ENCODE measurements around the gene ZNF385D.

The ZNF385D gene, protein sequence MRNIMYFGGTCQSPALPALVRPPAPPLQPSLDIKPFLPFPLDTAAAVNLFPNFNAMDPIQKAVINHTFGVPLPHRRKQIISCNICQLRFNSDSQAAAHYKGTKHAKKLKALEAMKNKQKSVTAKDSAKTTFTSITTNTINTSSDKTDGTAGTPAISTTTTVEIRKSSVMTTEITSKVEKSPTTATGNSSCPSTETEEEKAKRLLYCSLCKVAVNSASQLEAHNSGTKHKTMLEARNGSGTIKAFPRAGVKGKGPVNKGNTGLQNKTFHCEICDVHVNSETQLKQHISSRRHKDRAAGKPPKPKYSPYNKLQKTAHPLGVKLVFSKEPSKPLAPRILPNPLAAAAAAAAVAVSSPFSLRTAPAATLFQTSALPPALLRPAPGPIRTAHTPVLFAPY

DNA sequence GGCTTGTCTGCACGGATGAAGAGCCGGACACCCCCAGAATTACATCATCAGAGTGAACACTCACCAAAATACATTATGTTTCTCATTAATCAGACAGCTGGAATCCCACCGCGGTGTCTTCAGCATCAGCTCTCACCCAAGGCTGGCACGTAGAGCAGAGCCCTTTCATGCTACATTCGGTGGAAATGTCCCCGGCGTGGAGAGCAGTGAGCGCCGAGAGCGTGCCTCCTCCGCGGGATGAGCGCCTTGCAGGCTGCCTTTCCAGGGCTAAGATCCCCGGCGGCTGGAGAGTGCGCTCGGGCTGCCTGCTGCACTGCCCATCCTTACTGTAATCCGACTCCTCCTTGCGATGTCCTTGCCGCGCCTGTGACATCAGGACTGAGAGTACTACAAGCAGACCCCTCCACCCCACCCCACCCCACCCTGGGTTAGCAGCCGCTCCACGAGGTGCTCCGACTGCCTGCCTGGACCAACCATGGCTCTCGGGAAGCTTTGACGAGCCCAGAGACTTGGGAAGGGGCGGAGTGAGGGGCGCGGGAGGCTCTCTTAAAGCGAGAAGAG is at the start of gene ZNF385D:
TSS of gene ZNF385D (minus strand) at position 380 of the 561 bp plus-strand sequence. CDS start at position 86, 294 bp downstream.
- Histone ChIP-seq H3K9me3 (ENCODE audit: control insufficient read depth, insufficient read depth, low read depth, low read length) (no peaks in the 10 kb centered on the region), H3K4me1 (ENCODE audit: control insufficient read depth, insufficient read depth, low read length) (peaks cover 10% of the 10 kb centered on the region; the same call in 1 of the 2 replicates), H3K9ac (ENCODE audit: low read length) (peak within 1 kb of the TSS; percentile 73), H3K27me3 (ENCODE audit: control insufficient read depth, insufficient read depth, low read length) (peaks cover 28% of the 10 kb centered on the region), H3K27ac (ENCODE audit: low read depth, low read length) (no peak within 1 kb of the TSS), H3K4me3 (ENCODE audit: low read depth, low read length) (peak within 1 kb of the TSS; percentile 82), H3K36me3 (ENCODE audit: control insufficient read depth, insufficient read depth, low read length) (no peaks in the 10 kb centered on the region)

DNA sequence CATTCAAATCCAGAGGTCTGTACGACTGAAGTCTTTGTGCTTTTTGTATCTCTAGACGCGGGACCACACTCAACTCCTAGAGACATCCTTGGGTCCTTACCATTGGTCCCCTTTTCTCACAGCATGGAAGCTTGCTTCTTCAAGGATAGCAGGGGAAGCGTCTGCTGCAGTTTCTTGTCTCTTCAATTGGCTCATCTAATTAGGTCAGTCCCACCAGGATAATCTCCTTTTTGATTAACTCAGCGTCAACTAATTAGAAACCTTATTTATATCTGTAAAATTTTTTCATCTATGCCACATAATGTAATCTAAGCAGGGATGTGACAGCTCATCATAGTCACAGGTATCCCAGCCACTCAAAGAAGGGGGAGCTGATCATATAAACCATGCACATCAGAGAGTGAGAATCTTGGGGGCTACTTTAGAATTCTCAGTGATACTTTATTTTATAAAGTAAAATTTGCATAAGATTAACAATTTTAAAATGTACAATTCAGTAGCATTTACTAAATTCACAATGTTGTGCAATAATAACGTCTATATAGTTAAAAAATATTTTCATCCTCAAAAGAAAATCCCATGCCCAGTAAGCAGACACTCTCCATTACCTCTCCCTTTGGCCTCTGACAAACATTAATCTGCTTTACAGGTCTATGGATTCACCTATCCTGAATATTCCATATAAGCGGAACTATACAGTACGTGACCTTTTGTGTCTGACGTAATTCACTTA is 47.5 kb upstream of the ZNF385D start:
- Histone ChIP-seq H3K4me3 (ENCODE audit: low read depth, low read length) (no peak overlapping the region), H3K27me3 (ENCODE audit: control insufficient read depth, insufficient read depth, low read length) (no peaks in the 10 kb centered on the region), H3K9me3 (ENCODE audit: control insufficient read depth, insufficient read depth, low read depth, low read length) (peaks cover 8% of the 10 kb centered on the region; the same call in 1 of the 2 replicates), H3K27ac (ENCODE audit: low read depth, low read length) (no peak overlapping the region), H3K36me3 (ENCODE audit: control insufficient read depth, insufficient read depth, low read length) (no peaks in the 10 kb centered on the region), H3K4me1 (ENCODE audit: control insufficient read depth, insufficient read depth, low read length) (peaks cover under 1% of the 10 kb centered on the region; the same call in 1 of the 2 replicates), H3K9ac (ENCODE audit: low read length) (no peak overlapping the region)

DNA sequence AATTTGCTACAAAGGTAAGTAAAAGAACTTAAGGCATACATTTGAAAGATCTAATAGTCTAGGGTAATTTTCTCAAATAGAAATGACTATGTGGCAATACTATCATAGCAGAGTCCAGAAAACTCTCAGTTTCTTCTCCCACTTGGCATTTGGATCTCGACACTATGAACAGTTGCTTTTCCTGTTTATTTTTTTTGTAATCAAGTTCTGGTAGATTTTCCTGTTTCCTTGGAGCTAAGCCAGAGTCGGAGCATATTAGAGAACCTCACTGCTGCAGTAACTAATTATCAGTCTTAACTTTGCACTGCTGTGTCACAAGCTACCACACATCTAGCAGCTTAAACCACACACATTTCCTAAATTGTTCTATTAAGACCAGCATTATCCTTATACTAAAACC is 44.9 kb upstream of the ZNF385D start:
- H3K9ac ChIP-seq (ENCODE audit: low read length): no peak overlapping the region
- H3K4me1 ChIP-seq (ENCODE audit: control insufficient read depth, insufficient read depth, low read length): peaks cover 5% of the 10 kb centered on the region; the same call in 1 of the 2 replicates
- H3K9me3 ChIP-seq (ENCODE audit: control insufficient read depth, insufficient read depth, low read depth, low read length): peaks cover 8% of the 10 kb centered on the region; the same call in 1 of the 2 replicates
- no peaks in the 10 kb centered on the region for H3K27me3 ChIP-seq (ENCODE audit: control insufficient read depth, insufficient read depth, low read length)
- H3K4me3 ChIP-seq (ENCODE audit: low read depth, low read length): no peak overlapping the region
- H3K36me3 ChIP-seq (ENCODE audit: control insufficient read depth, insufficient read depth, low read length): no peaks in the 10 kb centered on the region
- no peak overlapping the region for H3K27ac ChIP-seq (ENCODE audit: low read depth, low read length)

DNA sequence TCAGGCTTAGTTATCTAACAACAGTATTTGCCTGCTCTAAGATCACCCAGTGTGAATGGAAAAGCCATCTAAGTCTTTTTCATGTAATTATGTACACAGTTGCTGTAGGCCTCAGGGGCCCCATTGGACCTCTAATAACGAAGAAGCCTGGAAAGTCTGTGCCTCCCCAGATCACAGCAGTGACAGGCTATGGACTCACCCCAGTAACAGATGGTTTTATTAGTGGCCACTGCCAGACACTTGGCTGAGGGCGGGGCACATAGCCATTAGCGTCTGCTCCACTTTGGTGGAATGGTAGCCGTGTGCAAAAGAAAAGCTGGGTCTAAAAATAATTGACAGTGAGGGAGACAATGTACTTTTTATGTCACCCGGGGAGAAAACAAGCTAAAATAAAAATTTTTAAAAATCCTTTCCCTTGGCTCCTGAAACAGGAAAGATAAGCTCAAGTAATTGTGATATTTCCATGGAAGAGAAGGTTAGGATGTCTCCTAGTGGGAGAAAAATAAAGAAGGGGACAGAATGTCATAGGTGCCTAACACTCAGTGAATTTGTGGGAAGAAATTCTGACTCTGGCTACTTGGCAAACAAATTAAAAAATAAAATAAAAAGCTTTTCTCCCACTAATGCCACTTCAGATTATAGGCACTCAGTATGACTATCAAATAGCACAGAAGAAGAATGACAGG is 44.3 kb upstream of the ZNF385D start:
- Histone ChIP-seq H3K36me3 (ENCODE audit: control insufficient read depth, insufficient read depth, low read length) (no peaks in the 10 kb centered on the region), H3K4me3 (ENCODE audit: low read depth, low read length) (no peak overlapping the region), H3K27me3 (ENCODE audit: control insufficient read depth, insufficient read depth, low read length) (no peaks in the 10 kb centered on the region), H3K9ac (ENCODE audit: low read length) (no peak overlapping the region), H3K27ac (ENCODE audit: low read depth, low read length) (no peak overlapping the region), H3K9me3 (ENCODE audit: control insufficient read depth, insufficient read depth, low read depth, low read length) (peaks cover 8% of the 10 kb centered on the region; the same call in 1 of the 2 replicates), H3K4me1 (ENCODE audit: control insufficient read depth, insufficient read depth, low read length) (peaks cover 5% of the 10 kb centered on the region; the same call in 1 of the 2 replicates)

DNA sequence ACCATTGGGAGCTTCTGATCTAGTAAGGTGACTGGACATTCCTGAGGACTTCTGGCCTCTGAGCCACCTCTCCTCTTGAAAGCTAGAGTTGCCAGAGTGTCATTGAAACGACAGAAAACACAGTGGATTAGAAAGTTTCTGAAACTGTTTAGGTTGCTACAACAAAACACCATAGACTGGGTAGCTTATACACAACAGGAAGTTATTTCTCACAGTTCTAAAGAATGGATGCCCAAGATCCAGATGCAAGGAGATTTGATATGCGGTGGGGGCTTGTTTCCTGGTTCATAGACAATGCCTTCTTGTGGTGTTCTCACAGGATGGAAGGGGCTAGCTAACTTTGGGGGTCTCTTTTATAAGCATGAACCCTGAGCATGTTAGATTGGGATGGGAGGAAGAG is 43.3 kb upstream of the ZNF385D start:
- Histone ChIP-seq H3K9ac (ENCODE audit: low read length) (no peak overlapping the region), H3K4me1 (ENCODE audit: control insufficient read depth, insufficient read depth, low read length) (peaks cover 5% of the 10 kb centered on the region; the same call in 1 of the 2 replicates), H3K27ac (ENCODE audit: low read depth, low read length) (no peak overlapping the region), H3K4me3 (ENCODE audit: low read depth, low read length) (no peak overlapping the region), H3K36me3 (ENCODE audit: control insufficient read depth, insufficient read depth, low read length) (no peaks in the 10 kb centered on the region), H3K27me3 (ENCODE audit: control insufficient read depth, insufficient read depth, low read length) (no peaks in the 10 kb centered on the region), H3K9me3 (ENCODE audit: control insufficient read depth, insufficient read depth, low read depth, low read length) (peaks cover 5% of the 10 kb centered on the region; the same call in 1 of the 2 replicates)

DNA sequence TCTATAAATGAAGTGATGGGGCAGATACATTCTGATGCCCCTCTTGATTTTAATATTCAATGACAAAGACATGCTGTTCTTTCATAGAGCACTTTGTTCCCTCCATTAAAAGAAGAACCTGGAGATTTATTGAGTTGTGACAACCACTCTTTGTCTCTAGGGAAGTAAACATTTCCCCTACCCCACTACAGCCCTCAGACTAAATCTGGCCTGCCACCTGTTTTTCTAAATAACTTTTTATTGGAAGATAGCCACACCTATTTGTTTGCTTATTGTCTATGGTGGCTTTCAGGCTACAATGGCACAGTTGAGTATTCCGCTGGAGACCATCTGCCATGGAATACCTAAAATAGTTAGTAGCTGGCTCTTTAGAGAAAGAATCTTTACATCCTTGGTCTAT is 41.2 kb upstream of the ZNF385D start:
- Histone ChIP-seq H3K4me3 (ENCODE audit: low read depth, low read length) (no peak overlapping the region), H3K36me3 (ENCODE audit: control insufficient read depth, insufficient read depth, low read length) (no peaks in the 10 kb centered on the region), H3K9me3 (ENCODE audit: control insufficient read depth, insufficient read depth, low read depth, low read length) (no peaks in the 10 kb centered on the region), H3K4me1 (ENCODE audit: control insufficient read depth, insufficient read depth, low read length) (peaks cover 5% of the 10 kb centered on the region; the same call in 1 of the 2 replicates), H3K27me3 (ENCODE audit: control insufficient read depth, insufficient read depth, low read length) (no peaks in the 10 kb centered on the region), H3K27ac (ENCODE audit: low read depth, low read length) (no peak overlapping the region), H3K9ac (ENCODE audit: low read length) (no peak overlapping the region)

DNA sequence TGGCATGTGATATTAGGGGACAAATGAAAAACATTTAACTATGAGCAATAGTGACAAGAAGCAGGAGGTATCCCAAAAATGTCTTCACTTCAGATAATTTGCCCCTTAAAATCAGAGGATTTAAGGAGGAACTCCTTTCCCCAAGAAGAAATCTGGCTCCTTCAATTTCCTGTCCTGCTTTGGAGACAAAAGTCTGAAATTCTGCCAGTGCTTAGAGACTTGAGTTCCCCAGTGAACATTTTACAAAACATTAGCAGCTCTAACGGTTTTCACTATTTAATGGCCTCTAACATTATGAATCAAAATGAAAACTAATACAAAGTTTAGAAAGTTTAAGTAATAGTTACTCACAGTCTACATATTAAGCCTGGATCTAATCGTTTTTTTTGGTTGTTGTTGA is 40.3 kb upstream of the ZNF385D start:
- Histone ChIP-seq H3K4me1 (ENCODE audit: control insufficient read depth, insufficient read depth, low read length) (peaks cover 5% of the 10 kb centered on the region; the same call in 1 of the 2 replicates), H3K36me3 (ENCODE audit: control insufficient read depth, insufficient read depth, low read length) (no peaks in the 10 kb centered on the region), H3K4me3 (ENCODE audit: low read depth, low read length) (no peak overlapping the region), H3K27ac (ENCODE audit: low read depth, low read length) (no peak overlapping the region), H3K27me3 (ENCODE audit: control insufficient read depth, insufficient read depth, low read length) (no peaks in the 10 kb centered on the region), H3K9ac (ENCODE audit: low read length) (no peak overlapping the region), H3K9me3 (ENCODE audit: control insufficient read depth, insufficient read depth, low read depth, low read length) (no peaks in the 10 kb centered on the region)

DNA sequence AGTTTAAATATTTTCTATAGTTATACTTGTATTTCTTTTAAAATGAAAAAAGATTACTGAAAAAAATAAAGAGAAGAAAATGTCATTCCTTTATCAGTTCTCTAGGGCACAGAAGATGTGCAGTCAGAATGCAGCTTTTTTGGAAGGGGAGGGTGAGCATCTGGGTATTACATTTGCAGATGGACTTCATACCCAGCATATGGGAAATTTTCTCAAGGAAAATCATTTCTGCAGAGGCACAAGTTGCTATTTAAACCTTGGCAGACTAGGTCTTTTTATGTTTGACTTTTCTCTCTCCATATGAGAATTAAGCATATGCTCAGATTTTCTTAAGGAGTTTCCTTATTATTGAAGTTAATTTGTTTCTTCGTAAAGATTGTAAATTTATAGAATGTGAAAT is 39.5 kb upstream of the ZNF385D start:
- H3K9me3 ChIP-seq (ENCODE audit: control insufficient read depth, insufficient read depth, low read depth, low read length): no peaks in the 10 kb centered on the region
- no peak overlapping the region for H3K9ac ChIP-seq (ENCODE audit: low read length)
- no peaks in the 10 kb centered on the region for H3K27me3 ChIP-seq (ENCODE audit: control insufficient read depth, insufficient read depth, low read length)
- peaks cover 5% of the 10 kb centered on the region; the same call in 1 of the 2 replicates for H3K4me1 ChIP-seq (ENCODE audit: control insufficient read depth, insufficient read depth, low read length)
- H3K27ac ChIP-seq (ENCODE audit: low read depth, low read length): no peak overlapping the region
- H3K4me3 ChIP-seq (ENCODE audit: low read depth, low read length): no peak overlapping the region
- no peaks in the 10 kb centered on the region for H3K36me3 ChIP-seq (ENCODE audit: control insufficient read depth, insufficient read depth, low read length)

DNA sequence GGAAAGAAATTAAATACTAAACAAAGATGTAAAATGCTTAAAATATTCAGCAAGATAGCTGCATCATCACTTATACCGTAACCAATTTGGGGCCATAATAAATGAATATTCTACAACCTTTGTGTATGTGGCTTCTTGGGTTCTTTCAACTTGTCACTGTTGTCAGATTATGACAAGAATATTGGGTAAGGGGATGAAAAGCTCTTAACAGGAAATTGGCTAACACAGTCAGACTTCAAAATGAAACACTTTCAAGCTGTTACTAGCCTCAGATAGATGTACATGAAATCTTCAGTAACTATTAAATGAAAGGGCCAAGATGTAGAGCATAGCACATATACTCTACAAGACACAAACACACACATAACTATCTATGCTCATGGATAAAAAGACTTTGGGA is 38.7 kb upstream of the ZNF385D start:
- H3K4me1 ChIP-seq (ENCODE audit: control insufficient read depth, insufficient read depth, low read length): peaks cover 5% of the 10 kb centered on the region; the same call in 1 of the 2 replicates
- no peaks in the 10 kb centered on the region for H3K27me3 ChIP-seq (ENCODE audit: control insufficient read depth, insufficient read depth, low read length)
- no peak overlapping the region for H3K4me3 ChIP-seq (ENCODE audit: low read depth, low read length)
- H3K27ac ChIP-seq (ENCODE audit: low read depth, low read length): no peak overlapping the region
- H3K36me3 ChIP-seq (ENCODE audit: control insufficient read depth, insufficient read depth, low read length): no peaks in the 10 kb centered on the region
- H3K9me3 ChIP-seq (ENCODE audit: control insufficient read depth, insufficient read depth, low read depth, low read length): no peaks in the 10 kb centered on the region
- H3K9ac ChIP-seq (ENCODE audit: low read length): no peak overlapping the region

DNA sequence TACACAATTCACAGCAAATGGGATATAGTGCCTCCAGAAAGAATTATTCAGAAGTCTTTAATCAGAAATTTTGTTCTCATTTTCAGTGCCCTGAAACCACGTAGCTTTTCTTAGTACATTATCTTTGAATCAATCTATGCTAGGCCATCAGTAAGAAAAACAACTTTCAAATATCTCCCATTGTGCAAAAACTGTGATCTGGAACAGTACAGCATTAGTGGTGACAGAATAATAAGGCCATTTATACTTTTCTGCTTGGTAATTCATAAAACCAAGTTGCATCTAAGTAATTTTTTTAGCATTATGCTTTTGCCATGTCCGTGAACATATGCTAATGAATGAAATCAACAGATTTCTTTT is 35.4 kb upstream of the ZNF385D start:
- Histone ChIP-seq H3K27ac (ENCODE audit: low read depth, low read length) (no peak overlapping the region), H3K27me3 (ENCODE audit: control insufficient read depth, insufficient read depth, low read length) (no peaks in the 10 kb centered on the region), H3K9me3 (ENCODE audit: control insufficient read depth, insufficient read depth, low read depth, low read length) (no peaks in the 10 kb centered on the region), H3K36me3 (ENCODE audit: control insufficient read depth, insufficient read depth, low read length) (no peaks in the 10 kb centered on the region), H3K9ac (ENCODE audit: low read length) (no peak overlapping the region), H3K4me1 (ENCODE audit: control insufficient read depth, insufficient read depth, low read length) (no peaks in the 10 kb centered on the region), H3K4me3 (ENCODE audit: low read depth, low read length) (no peak overlapping the region)

All from HUES6 (cell line).